Smooth muscle cell (in vitro differentiated cells): ENCODE results near the gene ZFPM1. TPM values are rescaled to one million over a fixed set of nuclear protein-coding genes. Genes with fewer than 3 reads are reported as not detected.

ENCODE experiments used
- DNase-seq: peaks from one replicate; lab custom pipeline; 2025; ENCODE audit not compliant: unreplicated experiment; lab: John Stamatoyannopoulos, UW
- H2AFZ ChIP-seq: fragments of 200-600 bp; sonication (generic); 2 replicates; pipeline ENCODE4 v1.6.0; 2016; ENCODE audit warnings: antibody characterized with exemption, low read depth, mild to moderate bottlenecking
- H3F3A ChIP-seq: fragments of 200-600 bp; sonication (generic); 2 replicates; pipeline ENCODE4 v1.6.0; 2017; ENCODE audit warnings: antibody characterized with exemption, low read depth
- H3K27ac ChIP-seq: fragments of 200-600 bp; sonication (generic); 2 replicates; pipeline ENCODE4 v1.5.1; 2016; ENCODE audit warnings: low read depth, mild to moderate bottlenecking
- H3K27me3 ChIP-seq: fragments of 200-600 bp; sonication (generic); 2 replicates; pipeline ENCODE4 v1.6.1; 2016; ENCODE audit warnings: low read depth, mild to moderate bottlenecking
- H3K36me3 ChIP-seq: fragments of 200-600 bp; sonication (generic); 2 replicates; pipeline ENCODE4 v1.5.1; 2016; ENCODE audit warnings: low read depth
- H3K4me1 ChIP-seq: fragments of 200-600 bp; sonication (generic); 2 replicates; pipeline ENCODE4 v1.5.1; 2016; ENCODE audit warnings: low read depth
- H3K4me2 ChIP-seq: fragments of 200-600 bp; sonication (generic); 2 replicates; pipeline ENCODE4 v1.6.0; 2016; ENCODE audit warnings: mild to moderate bottlenecking
- H3K4me3 ChIP-seq: fragments of 200-600 bp; sonication (generic); 2 replicates; pipeline ENCODE4 v1.5.1; 2016; ENCODE audit warnings: mild to moderate bottlenecking
- H3K79me2 ChIP-seq: fragments of 200-600 bp; sonication (generic); 2 replicates; pipeline ENCODE4 v1.6.0; 2016; ENCODE audit warnings: low read depth, mild to moderate bottlenecking
- H3K9ac ChIP-seq: fragments of 200-600 bp; sonication (generic); 2 replicates; pipeline ENCODE4 v1.6.0; 2016; ENCODE audit warnings: low read depth
- H3K9me3 ChIP-seq: fragments of 200-600 bp; sonication (generic); replicated peaks from 2 replicates; pipeline ENCODE4 v1.5.1; 2016; ENCODE audit warnings: low read depth
- H4K20me1 ChIP-seq: fragments of 200-600 bp; sonication (generic); 2 replicates; pipeline ENCODE4 v1.6.0; 2016; ENCODE audit warnings: low read depth
- CTCF ChIP-seq: fragments of 200-600 bp; sonication (generic); IDR thresholded peaks from 2 replicates; pipeline ENCODE4 v1.5.1; 2017; ENCODE audit warnings: borderline replicate concordance, mild to moderate bottlenecking, antibody characterized with exemption; ENCODE audit not compliant: insufficient read depth, poor library complexity, severe bottlenecking
- WGBS: methylation state at CpG from one replicate; pipeline ENCODE4 v1.1.7; 2016; ENCODE audit warnings: low lambda C conversion rate; 5-methylcytosine and 5-hydroxymethylcytosine counted together
- polyA plus RNA-seq: library from polyadenylated mRNA; unstranded; fragments of >200 nt; fragmentation: Nextera tagmentation; extraction: Ambion mirVana; gene quantifications from 2 replicates; pipeline ENCODE4 v1.2.1, GENCODE V29; 2016
- total RNA-seq: library from RNA; depleted of rRNA; stranded (reverse); fragments of >200 nt; gene quantifications from 2 replicates; pipeline ENCODE4 v1.2.3, GENCODE V29; 2014

ZFPM1 gene
- total and polyA plus RNA-seq, 2 experiments from 2014 or later = 0.99 to 4.9 TPM

GRCh38 chr16:88540346-88540977, 87.4 kb downstream of the ZFPM1 start:
- peaks cover 5% of the 10 kb centered on the region for H4K20me1 ChIP-seq
- no peaks in the 10 kb centered on the region for H3F3A ChIP-seq
- peaks cover 8% of the 10 kb centered on the region for H3K27me3 ChIP-seq
- no peaks in the 10 kb centered on the region for H3K36me3 ChIP-seq
- H2AFZ ChIP-seq = no peak overlapping the region
- H3K27ac ChIP-seq = no peak overlapping the region
- H3K4me1 ChIP-seq = no peaks in the 10 kb centered on the region
- DNase-seq = no peak
- 83% methylated on average over 16 of the region's 20 CpGs for WGBS
- H3K9ac ChIP-seq = no peak overlapping the region
- H3K4me3 ChIP-seq = no peak overlapping the region
- H3K79me2 ChIP-seq = no peaks in the 10 kb centered on the region
- no peak for TF ChIP-seq CTCF
- H3K9me3 ChIP-seq = peaks cover 8% of the 10 kb centered on the region
- H3K4me2 ChIP-seq = no peak overlapping the region

- no peaks in the 10 kb centered on the region for H3K4me1 ChIP-seq
- H3K27me3 ChIP-seq = peaks cover 15% of the 10 kb centered on the region
- no peak overlapping the region for H3K4me2 ChIP-seq
- no peaks in the 10 kb centered on the region for H3K36me3 ChIP-seq
- H4K20me1 ChIP-seq = no peaks in the 10 kb centered on the region
- no peak overlapping the region for H3K4me3 ChIP-seq
- WGBS = 74% methylated on average over 15 of the region's 15 CpGs
- H3K79me2 ChIP-seq = no peaks in the 10 kb centered on the region
- H3K9ac ChIP-seq = no peak overlapping the region
- H3K27ac ChIP-seq = no peak overlapping the region
- H3K9me3 ChIP-seq = peaks cover 8% of the 10 kb centered on the region
- no peaks in the 10 kb centered on the region for H3F3A ChIP-seq
- no peak for TF ChIP-seq CTCF
- no peak overlapping the region for H2AFZ ChIP-seq
- no peak for DNase-seq
These were observed 88.9 kb downstream of the ZFPM1 start for GRCh38 chr16:88541831-88542616.

GRCh38 chr16:88543230-88543813, 90.2 kb downstream of the ZFPM1 start:
- H4K20me1 ChIP-seq = no peaks in the 10 kb centered on the region
- 82% methylated on average over 8 of the region's 8 CpGs for WGBS
- no peaks in the 10 kb centered on the region for H3K36me3 ChIP-seq

More at GRCh38 chr16:88543230-88543813, 90.2 kb downstream of the ZFPM1 start:
- no peaks in the 10 kb centered on the region for H3F3A ChIP-seq
- no peak overlapping the region for H3K4me3 ChIP-seq
- no peak overlapping the region for H3K9ac ChIP-seq
- no peak overlapping the region for H2AFZ ChIP-seq
- no peak for DNase-seq
- no peak for TF ChIP-seq CTCF
- H3K27me3 ChIP-seq = peaks cover 21% of the 10 kb centered on the region
- no peaks in the 10 kb centered on the region for H3K4me1 ChIP-seq
- H3K27ac ChIP-seq = no peak overlapping the region
- H3K4me2 ChIP-seq = no peak overlapping the region
- no peaks in the 10 kb centered on the region for H3K79me2 ChIP-seq
- peaks cover 8% of the 10 kb centered on the region for H3K9me3 ChIP-seq
